ENCODE data around the gene HS1BP3.

Gene HS1BP3

GRCh38 chr2:20692081-20692480 is 41.2 kb upstream of the HS1BP3 start:
- Mint-ChIP-seq H3K27ac (no peak overlapping the region), H3K27me3 (ENCODE audit: low read depth) (no peaks in the 10 kb centered on the region), H3K4me1 (peaks cover 4% of the 10 kb centered on the region), H3K4me3 (no peak overlapping the region), H3K36me3 (ENCODE audit: low read depth) (peaks cover 22% of the 10 kb centered on the region), H3K9me3 (no peaks in the 10 kb centered on the region)
- no peak for TF ChIP-seq CTCF (IDR thresholded peaks at IDR 0.05; ENCODE audit: unreplicated experiment in 3 of 3)

GRCh38 chr2:20691076-20691734 is 40.3 kb upstream of the HS1BP3 start:
- Mint-ChIP-seq H3K4me1 (no peaks in the 10 kb centered on the region), H3K9me3 (no peaks in the 10 kb centered on the region), H3K27ac (no peak overlapping the region), H3K4me3 (no peak overlapping the region), H3K36me3 (ENCODE audit: low read depth) (peaks cover 31% of the 10 kb centered on the region), H3K27me3 (ENCODE audit: low read depth) (no peaks in the 10 kb centered on the region)
- no peak for TF ChIP-seq CTCF (IDR thresholded peaks at IDR 0.05; ENCODE audit: unreplicated experiment in 3 of 3)

- Mint-ChIP-seq H3K36me3 (ENCODE audit: low read depth) (peaks cover 40% of the 10 kb centered on the region), H3K9me3 (no peaks in the 10 kb centered on the region), H3K27me3 (ENCODE audit: low read depth) (no peaks in the 10 kb centered on the region), H3K27ac (no peak overlapping the region), H3K4me1 (no peaks in the 10 kb centered on the region), H3K4me3 (no peak overlapping the region)
- no peak for TF ChIP-seq CTCF (IDR thresholded peaks at IDR 0.05; ENCODE audit: unreplicated experiment in 3 of 3)
Measured at GRCh38 chr2:20689428-20690264, 38.7 kb upstream of the HS1BP3 start.

- peaks cover 3% of the 10 kb centered on the region for H3K27me3 Mint-ChIP-seq (ENCODE audit: low read depth)
- H3K9me3 Mint-ChIP-seq = no peaks in the 10 kb centered on the region
- no peak for TF ChIP-seq CTCF (IDR thresholded peaks at IDR 0.05; ENCODE audit: unreplicated experiment in 3 of 3)
- H3K27ac Mint-ChIP-seq = no peak overlapping the region
- no peaks in the 10 kb centered on the region for H3K4me1 Mint-ChIP-seq
- no peak overlapping the region for H3K4me3 Mint-ChIP-seq
- peaks cover 61% of the 10 kb centered on the region for H3K36me3 Mint-ChIP-seq (ENCODE audit: low read depth)
Measured at GRCh38 chr2:20687260-20687832, 36.4 kb upstream of the HS1BP3 start.

- Mint-ChIP-seq H3K36me3 (ENCODE audit: low read depth) (peaks cover 76% of the 10 kb centered on the region), H3K4me3 (no peak overlapping the region), H3K27ac (no peak overlapping the region), H3K4me1 (no peaks in the 10 kb centered on the region), H3K27me3 (ENCODE audit: low read depth) (peaks cover 6% of the 10 kb centered on the region), H3K9me3 (no peaks in the 10 kb centered on the region)
- no peak for TF ChIP-seq CTCF (IDR thresholded peaks at IDR 0.05; ENCODE audit: unreplicated experiment in 3 of 3)
Measured at GRCh38 chr2:20684581-20685063, 33.7 kb upstream of the HS1BP3 start.

Measured in nephron (organoid).